MM.1S (cell line): ENCODE measurements around the gene NFRKB.

Experiments
- DNase-seq: peaks from one replicate; pipeline ENCODE4 v3.0.0-alpha.2; 2015
- H2AFZ ChIP-seq: fragments of 300-600 bp; sonication (generic); 2 replicates; pipeline ENCODE4 v1.6.0; 2016; ENCODE audit warnings: antibody characterized with exemption, low read length
- H3F3A ChIP-seq: fragments of 300-600 bp; sonication (generic); 2 replicates; pipeline ENCODE4 v1.6.1; 2016; ENCODE audit warnings: mild to moderate bottlenecking, antibody characterized with exemption, low read length, moderate library complexity, mixed read lengths; ENCODE audit not compliant: insufficient read depth
- H3K27ac ChIP-seq: fragments of 300-600 bp; sonication (generic); 2 replicates; pipeline ENCODE4 v1.5.1; 2016; ENCODE audit warnings: mild to moderate bottlenecking, low read length
- H3K27me3 ChIP-seq: fragments of 300-600 bp; sonication (generic); replicated peaks from 2 replicates; pipeline ENCODE4 v1.6.0; 2016; ENCODE audit warnings: low read length; ENCODE audit not compliant: insufficient read depth
- H3K36me3 ChIP-seq: fragments of 300-600 bp; sonication (generic); replicated peaks from 2 replicates; pipeline ENCODE4 v1.6.1; 2016; ENCODE audit warnings: mild to moderate bottlenecking, low read length, mixed read lengths; ENCODE audit not compliant: insufficient read depth
- H3K4me1 ChIP-seq: fragments of 300-600 bp; sonication (generic); 2 replicates; pipeline ENCODE4 v1.6.1; 2016; ENCODE audit warnings: low read length, mixed read lengths
- H3K4me2 ChIP-seq: fragments of 300-600 bp; sonication (generic); 2 replicates; pipeline ENCODE4 v1.6.0; 2016; ENCODE audit warnings: low read depth, low read length
- H3K4me3 ChIP-seq: fragments of 300-600 bp; sonication (generic); 2 replicates; pipeline ENCODE4 v1.5.1; 2016; ENCODE audit warnings: low read length, mixed read lengths
- H3K79me2 ChIP-seq: fragments of 300-600 bp; sonication (generic); 2 replicates; pipeline ENCODE4 v1.6.1; 2016; ENCODE audit warnings: mixed run types, low read length, mixed read lengths
- H3K9ac ChIP-seq: fragments of 300-600 bp; sonication (generic); 2 replicates; pipeline ENCODE4 v1.6.1; 2016; ENCODE audit warnings: low read length, mixed read lengths
- H3K9me2 ChIP-seq: fragments of 300-600 bp; sonication (generic); replicated peaks from 2 replicates; pipeline ENCODE4 v1.6.1; 2016; ENCODE audit warnings: mild to moderate bottlenecking, low read length, mixed read lengths; ENCODE audit not compliant: insufficient read depth
- H3K9me3 ChIP-seq: fragments of 300-600 bp; sonication (generic); replicated peaks from 2 replicates; pipeline ENCODE4 v1.6.1; 2016; ENCODE audit warnings: mild to moderate bottlenecking, low read length, mixed read lengths; ENCODE audit not compliant: insufficient read depth
- H4K20me1 ChIP-seq: fragments of 300-600 bp; sonication (generic); 2 replicates; pipeline ENCODE4 v1.6.1; 2016; ENCODE audit warnings: mild to moderate bottlenecking, low read length, moderate library complexity, mixed read lengths; ENCODE audit not compliant: insufficient read depth
- CTCF ChIP-seq: fragments of 300-600 bp; sonication (generic); IDR thresholded peaks from 2 replicates; pipeline ENCODE4 v1.5.1; 2016; ENCODE audit warnings: antibody characterized with exemption, low read length, mixed read lengths
- EZH2 ChIP-seq: fragments of 300-600 bp; sonication (generic); optimal IDR thresholded peaks from 2 replicates; pipeline ENCODE3; 2017; ENCODE audit warnings: low read depth, mild to moderate bottlenecking, antibody characterized with exemption, low read length, mixed read lengths
- EZH2phosphoT487 ChIP-seq: fragments of 300-600 bp; sonication (generic); IDR thresholded peaks from 2 replicates; pipeline ENCODE4 v1.6.1; 2018; ENCODE audit warnings: antibody characterized with exemption, low read length

NFRKB gene

DNA sequence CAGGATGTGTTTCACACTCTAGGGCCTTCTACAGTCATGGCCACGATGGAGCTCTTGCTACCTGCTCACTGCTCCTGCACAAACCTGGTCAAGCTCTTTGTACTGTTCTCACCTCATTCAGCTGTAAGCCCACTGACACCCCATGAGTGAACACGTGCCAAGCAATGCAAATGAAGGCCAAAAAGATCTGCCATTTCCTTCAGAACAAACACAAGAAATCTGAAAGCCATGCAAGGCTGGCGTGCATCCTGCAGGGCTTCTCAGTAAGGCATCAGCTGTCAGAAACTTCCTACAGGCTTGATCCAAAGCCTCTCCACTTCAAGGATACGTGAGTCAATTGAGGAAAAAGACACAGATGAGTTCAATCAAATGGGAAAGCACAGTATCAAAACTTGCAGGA lies 44.1 kb upstream of the NFRKB start:
- Histone ChIP-seq H3K36me3 (no peaks in the 10 kb centered on the region), H3K9me2 (no peaks in the 10 kb centered on the region), H2AFZ (no peak overlapping the region), H3K9me3 (no peaks in the 10 kb centered on the region), H3K79me2 (no peaks in the 10 kb centered on the region), H3K27ac (no peak overlapping the region), H3K4me3 (no peak overlapping the region), H3F3A (no peaks in the 10 kb centered on the region), H3K4me2 (no peak overlapping the region), H3K27me3 (no peaks in the 10 kb centered on the region), H3K4me1 (no peaks in the 10 kb centered on the region), H4K20me1 (no peaks in the 10 kb centered on the region), H3K9ac (no peak overlapping the region)
- TF ChIP-seq CTCF (no peak), EZH2phosphoT487 (no peak), EZH2 (no peak)
- DNase-seq = no peak

DNA sequence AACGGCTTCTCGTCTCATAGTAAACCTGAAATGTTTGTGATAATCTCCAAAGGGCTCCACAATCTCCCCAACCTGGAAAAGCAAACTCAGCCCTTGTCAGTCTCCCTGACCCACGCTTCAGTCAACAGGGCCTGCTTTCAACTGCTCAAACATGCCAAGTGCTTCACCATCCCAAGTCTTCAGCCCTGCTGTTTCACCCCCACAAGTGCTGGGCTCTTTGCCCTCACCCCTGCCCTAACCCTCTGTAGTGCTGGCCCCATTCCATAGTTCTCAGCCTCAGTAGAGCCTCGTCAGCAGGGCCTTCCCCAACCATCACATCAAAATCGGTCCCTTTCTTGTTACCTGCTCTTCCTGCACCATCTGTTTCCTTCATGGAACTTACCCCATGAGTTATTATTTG lies 43.4 kb upstream of the NFRKB start:
- H3K36me3 ChIP-seq = no peaks in the 10 kb centered on the region
- no peaks in the 10 kb centered on the region for H3K79me2 ChIP-seq

GRCh38 chr11:129937592-129938238 lies 42.3 kb upstream of the NFRKB start:
- no peak overlapping the region for H3K9ac ChIP-seq
- no peaks in the 10 kb centered on the region for H3K79me2 ChIP-seq
- H3K4me1 ChIP-seq = no peaks in the 10 kb centered on the region
- H2AFZ ChIP-seq = no peak overlapping the region
- no peaks in the 10 kb centered on the region for H3K9me3 ChIP-seq
- H4K20me1 ChIP-seq = no peaks in the 10 kb centered on the region
- H3K36me3 ChIP-seq = no peaks in the 10 kb centered on the region
- no peaks in the 10 kb centered on the region for H3K27me3 ChIP-seq
- no peak for DNase-seq
- no peaks in the 10 kb centered on the region for H3K9me2 ChIP-seq
- H3K27ac ChIP-seq = no peak overlapping the region
- no peak overlapping the region for H3K4me3 ChIP-seq
- no peaks in the 10 kb centered on the region for H3F3A ChIP-seq
- TF ChIP-seq EZH2 (no peak), CTCF (no peak), EZH2phosphoT487 (no peak)
- H3K4me2 ChIP-seq = no peak overlapping the region

More for the DNA sequence above, 43.4 kb upstream of the NFRKB start:
- no peaks in the 10 kb centered on the region for H3K9me3 ChIP-seq
- TF ChIP-seq EZH2 (no peak), EZH2phosphoT487 (no peak), CTCF (no peak)
- H3K4me3 ChIP-seq = no peak overlapping the region
- no peaks in the 10 kb centered on the region for H3K4me1 ChIP-seq
- no peak overlapping the region for H3K27ac ChIP-seq
- H3K9ac ChIP-seq = no peak overlapping the region
- no peaks in the 10 kb centered on the region for H3F3A ChIP-seq
- DNase-seq = no peak
- H4K20me1 ChIP-seq = no peaks in the 10 kb centered on the region
- H2AFZ ChIP-seq = no peak overlapping the region
- H3K9me2 ChIP-seq = no peaks in the 10 kb centered on the region
- H3K4me2 ChIP-seq = no peak overlapping the region
- no peaks in the 10 kb centered on the region for H3K27me3 ChIP-seq
